Measurements from ENCODE around the gene MYL3.

GRCh38 chr3:46895204-46895660, 32.0 kb upstream of the MYL3 start:
- TF ChIP-seq EZH2phosphoT487 (IDR thresholded peaks at IDR 0.05; ENCODE audit: insufficient read depth, low read depth) (no peak), EZH2 (IDR thresholded peaks at IDR 0.05; ENCODE audit: insufficient read depth, poor library complexity, severe bottlenecking) (no peak)

All from GM23248 (cell line).